RPMI7951 (cell line): Measurements from ENCODE around the gene COX19. TPM values are rescaled to one million over a fixed set of nuclear protein-coding genes. Genes with fewer than 3 reads are reported as not detected.

ENCODE experiments used
- DNase-seq: peaks from one replicate; pipeline ENCODE4 v3.0.0-alpha.2; 2012; ENCODE audit warnings: low read depth
- total RNA-seq: library from RNA; depleted of rRNA; stranded (reverse); fragments of >200 nt; shearing (Covaris generic); gene quantifications from 2 replicates; pipeline ENCODE4 v1.2.3, GENCODE V29; 2014; rRNA removed

COX19 gene, protein sequence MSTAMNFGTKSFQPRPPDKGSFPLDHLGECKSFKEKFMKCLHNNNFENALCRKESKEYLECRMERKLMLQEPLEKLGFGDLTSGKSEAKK
- 6.8 and 7.1 TPM in 2 replicates for total RNA-seq

DNA sequence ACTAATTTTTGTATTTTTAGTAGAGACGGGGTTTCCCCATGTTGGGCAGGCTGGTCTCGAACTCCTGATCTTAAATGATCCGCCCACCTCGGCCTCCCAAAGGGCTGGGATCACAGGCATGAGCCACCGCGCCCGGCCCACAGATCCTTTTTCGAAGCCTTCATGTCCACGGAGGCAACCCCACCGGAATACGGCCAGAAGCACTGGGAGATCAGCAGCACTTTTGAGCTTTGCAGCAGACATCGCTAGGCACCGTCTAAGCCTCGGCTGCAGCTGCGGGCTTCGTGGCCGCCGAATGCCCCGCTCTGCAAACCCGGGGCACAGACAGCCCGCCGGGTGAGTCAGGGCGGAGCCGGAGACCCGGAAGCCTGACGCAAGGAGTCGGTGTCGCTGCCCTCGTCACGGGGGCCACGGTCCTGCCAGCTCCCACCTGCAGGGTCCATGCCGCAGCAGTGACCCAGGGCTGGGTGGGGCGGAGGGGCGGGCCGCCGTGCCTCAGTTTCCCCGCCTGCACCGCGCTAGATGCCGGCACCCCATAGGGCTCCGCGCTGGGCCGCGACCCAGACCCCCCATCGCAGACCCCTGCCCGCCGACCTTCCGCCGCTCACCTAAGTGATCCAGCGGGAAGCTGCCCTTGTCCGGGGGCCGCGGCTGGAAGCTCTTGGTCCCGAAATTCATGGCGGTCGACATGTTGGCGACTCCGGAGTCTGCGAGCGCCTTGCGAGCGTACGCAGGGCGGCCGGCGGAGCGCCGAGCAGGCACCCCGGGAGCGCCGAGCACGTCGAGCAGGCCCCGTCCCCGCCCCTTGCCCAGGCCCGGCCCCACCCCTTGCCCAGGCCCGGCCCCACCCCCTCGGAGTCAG lies at the start of gene COX19:
Gene COX19 (minus strand): TSS at position 730 of the 862 bp plus-strand sequence. CDS start 40 bp downstream, at position 690.
- DNase-seq, result peak; percentile 89

DNA sequence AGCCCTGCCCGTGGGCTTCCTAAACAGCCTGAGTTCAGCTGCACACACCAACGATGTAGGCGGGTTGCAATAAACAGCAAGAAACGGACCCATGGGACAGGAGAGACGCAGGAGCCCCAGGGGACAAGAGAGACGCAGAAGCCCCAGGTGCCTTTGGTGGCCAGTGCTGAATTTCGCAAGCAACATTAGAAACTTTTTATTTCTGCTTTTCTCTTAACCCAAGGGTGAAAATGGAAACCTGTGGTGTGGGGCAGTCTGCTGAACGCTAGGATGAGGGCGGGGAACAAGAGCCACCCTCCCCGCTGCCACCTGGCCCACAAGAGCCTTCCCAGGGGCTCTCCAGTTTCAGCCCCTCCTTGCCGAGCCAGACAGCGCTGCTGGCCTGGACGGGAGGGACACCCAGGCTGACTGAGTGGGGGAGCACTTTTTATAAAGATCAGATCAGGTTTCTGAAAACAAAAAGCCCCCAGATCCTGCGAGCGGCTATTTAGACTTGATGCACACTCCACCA lies 49.0 kb upstream of the COX19 start:
- no peak for DNase-seq

DNA sequence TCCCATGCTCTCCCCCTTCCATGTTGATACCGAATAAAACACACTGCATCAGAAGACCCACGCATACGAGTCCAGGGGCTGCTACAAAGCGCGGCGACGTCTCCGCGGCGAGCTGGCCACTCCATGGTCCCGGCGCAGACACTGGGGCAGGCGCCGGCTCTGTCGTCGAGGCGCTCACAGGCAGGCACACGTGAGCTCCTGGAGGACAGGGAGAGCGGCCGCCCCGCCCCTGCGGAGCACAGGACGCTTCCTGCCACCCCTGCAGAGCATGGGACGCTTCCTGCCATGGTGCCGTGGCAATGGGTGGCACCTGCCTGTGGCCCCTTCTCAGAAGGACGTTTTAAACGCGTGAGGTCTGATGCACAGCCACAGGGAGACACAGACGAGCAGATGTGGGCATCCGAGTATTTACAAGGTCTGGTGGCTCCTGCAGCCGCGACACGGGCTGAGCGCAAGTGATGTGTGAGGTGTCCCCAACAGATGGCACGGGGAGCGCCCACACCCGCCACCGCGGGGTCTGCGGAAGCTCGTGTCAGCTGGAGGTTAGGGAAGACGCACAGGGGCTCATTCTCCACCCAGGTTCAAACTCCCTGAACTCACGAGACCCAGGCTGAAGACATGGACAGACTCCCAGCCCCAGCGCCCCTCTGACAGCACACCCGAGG lies 47.6 kb upstream of the COX19 start:
- DNase-seq, result no peak

DNA sequence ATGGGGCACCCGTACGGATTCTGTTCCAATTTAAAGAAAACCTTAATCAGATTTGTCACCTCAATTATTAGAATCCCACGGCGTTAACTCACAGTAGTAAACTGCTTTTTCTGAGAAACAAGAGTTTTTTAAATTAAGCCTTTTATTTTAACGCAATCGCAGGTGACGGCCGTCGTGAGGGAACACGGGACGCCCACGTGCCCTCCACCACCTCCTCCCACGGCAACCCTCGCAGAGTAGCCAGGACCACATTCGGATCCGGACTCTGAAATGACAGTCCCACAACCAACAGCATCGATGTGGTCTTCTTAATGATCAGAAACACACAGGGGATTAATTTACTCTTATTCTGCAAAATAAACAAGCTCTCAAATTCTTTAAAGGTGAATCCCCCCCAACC lies 47.0 kb upstream of the COX19 start:
- DNase-seq, result no peak

DNA sequence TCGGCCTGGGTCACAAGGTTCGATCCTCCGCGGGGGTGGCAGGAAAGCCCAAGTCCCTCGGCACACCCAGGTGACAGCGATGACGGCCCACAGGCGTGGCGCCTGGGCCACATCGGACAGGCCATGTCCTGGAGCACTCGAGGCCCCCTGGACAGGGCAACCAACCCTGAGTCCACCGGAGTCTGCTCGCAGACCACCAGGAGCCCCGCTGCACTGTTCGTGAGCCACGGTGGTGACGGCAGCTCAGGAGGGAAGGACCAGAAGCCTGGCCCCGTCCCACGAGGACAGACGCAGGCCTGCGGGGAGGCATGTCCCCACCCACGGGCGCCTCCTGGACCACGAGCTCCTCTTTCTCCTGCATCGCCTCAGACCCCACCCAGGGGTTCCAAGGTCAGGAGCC lies 46.6 kb upstream of the COX19 start:
- no peak for DNase-seq

DNA sequence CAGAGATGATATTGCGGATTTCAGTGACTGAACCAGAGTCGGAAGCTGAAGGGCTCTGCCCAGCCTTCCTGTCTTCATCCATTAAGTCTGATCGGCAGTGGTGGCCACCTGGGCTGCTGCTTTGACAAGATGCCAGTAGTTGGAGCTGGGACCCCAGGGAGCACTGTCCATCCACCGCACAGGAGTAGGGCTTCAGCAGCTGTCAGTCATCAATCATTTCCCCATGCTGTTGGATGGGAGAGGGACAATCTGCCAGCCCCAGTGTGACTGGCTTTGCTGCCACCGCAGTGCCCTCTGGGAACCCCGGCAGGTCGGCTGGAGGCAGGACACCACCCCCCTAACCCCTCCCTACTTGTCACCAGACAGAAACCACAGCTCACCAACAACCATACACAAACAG lies 46.0 kb upstream of the COX19 start:
- no peak for DNase-seq

DNA sequence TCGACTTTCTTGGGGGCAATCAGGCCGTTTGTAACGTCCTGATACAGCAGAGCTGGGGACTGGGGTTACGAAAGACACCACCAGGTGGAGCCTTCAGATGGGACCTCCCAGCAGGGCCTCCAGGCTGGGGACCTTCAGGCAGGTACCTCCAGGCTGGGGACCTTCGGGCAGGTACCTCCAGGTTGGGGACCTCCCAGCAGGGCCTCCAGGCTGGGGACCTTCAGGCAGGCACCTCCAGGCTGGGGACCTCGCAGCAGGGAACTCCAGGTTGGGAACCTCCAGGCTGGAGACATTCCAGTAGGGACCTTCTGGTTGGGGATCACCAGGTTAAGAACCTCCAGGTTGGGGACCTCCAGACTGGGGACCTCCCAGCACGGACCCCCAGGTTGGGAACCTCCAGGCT lies 45.5 kb upstream of the COX19 start:
- no peak for DNase-seq

DNA sequence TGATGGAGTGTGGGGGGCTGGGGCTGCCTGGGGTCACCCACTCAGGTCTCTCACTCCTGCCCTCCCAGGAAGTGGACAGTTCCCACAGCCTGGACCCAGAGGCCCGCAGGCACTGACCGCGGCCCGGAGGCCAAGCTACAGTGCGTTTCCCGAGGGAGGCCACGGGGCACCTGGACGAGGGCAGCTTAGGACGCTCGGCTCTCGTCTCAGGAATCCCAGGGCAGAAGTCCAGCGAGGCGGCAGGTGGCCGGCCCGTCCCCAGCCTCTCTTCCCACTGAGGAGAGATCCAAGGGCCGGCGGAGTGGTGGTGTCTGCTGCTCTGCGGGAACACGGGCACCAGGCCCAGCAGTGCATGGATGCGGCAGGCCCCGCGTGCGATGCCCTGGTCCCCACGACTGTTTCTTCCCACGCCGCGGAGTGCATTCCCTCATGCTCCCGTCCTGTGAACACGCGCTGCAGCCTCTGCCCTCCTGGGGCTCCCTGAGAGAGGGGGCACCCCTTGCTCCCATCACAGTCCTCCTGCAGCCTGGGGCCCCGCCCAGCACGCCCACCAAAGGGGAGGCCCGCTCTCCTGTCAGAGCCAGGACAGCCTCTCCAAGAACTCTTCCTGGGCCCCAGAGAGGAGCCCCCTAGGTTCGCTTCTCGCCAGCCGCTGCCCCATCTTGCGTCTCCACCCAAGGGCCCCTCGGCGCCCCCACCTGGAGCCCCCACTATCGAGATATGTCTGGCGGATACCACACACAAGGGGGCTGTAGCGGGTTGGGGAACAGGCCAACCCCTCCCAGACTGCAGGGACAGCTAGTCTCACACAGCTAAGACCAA lies 44.7 kb upstream of the COX19 start:
- DNase-seq, result no peak

DNA sequence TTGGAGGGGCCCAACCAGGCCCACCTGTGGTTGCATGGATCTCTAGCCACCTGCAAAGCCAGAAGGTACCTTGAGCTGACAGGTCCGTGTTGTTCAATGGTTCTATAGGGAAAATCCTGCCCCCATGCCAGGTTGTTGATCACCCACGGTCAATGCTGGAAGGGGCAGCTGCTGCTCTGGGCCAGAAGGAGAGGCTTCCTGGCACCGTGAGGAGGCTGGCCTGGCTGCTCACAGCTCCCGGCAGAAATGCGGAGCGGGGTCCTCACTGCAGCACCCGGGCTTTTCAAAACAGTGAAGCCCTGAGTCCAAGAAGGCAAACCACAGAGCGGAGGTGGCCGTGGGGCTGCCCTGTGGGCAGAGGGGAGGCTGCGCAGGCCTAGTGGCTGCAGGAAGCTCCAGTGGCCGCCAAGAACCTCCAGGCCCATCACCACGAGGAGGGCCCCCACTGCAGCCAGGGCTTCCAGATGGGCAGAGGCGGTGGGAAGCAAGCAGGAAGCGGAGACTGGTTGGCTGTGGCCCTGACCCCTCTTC lies 44.0 kb upstream of the COX19 start:
- no peak for DNase-seq

DNA sequence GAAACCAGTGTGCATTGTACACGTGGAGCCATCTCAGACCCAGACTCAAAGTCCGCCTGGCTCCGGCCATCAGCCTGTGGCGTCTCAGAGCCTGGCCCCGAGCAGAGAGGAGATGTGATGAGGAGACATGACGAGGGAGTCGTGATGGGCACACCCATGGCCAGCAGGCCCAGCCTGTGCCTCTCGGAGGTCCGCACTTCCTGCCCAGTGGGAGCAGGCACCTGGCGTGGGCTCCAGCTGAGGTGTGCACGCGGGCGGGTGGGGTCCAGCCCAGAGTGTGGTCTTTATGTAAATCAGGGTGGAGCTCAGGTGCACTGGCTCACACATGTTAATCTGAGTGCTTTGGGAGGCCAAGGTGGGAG lies 43.0 kb upstream of the COX19 start:
- DNase-seq, result no peak

DNA sequence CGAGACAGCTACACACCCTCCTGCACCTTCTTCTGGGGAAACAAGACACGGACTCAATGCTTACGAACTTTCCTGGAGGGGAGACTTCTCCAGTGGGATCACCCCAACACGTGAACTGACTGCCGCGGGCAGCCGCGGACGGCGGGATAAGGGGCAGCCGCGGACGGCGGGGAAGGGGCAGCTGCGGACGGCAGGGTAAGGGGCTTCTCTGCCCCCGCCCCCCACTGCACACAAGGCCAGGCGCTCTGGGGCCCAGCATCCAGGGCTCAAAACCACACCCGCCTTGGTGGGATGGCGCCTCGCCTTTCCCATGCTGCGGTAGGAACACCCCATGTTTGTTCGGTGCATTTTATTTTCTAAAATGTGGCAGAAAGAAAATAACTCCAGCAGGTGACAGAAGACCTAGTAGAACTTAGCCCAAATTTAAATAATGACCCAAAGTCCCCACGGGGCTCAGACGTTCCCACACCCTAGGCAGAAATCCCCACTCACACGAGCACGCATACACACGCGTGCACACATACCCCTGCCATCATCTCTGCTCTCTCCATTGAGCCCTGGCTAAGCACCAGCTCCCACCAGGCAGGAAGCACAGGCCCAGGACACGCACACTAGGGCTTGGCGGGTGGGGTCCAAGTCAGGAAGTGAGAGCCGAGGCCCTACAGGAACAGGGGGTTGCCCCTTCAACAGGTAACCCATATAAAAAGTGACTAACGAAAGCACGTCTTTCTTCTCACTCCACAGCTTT lies 42.4 kb upstream of the COX19 start:
- DNase-seq, result no peak

DNA sequence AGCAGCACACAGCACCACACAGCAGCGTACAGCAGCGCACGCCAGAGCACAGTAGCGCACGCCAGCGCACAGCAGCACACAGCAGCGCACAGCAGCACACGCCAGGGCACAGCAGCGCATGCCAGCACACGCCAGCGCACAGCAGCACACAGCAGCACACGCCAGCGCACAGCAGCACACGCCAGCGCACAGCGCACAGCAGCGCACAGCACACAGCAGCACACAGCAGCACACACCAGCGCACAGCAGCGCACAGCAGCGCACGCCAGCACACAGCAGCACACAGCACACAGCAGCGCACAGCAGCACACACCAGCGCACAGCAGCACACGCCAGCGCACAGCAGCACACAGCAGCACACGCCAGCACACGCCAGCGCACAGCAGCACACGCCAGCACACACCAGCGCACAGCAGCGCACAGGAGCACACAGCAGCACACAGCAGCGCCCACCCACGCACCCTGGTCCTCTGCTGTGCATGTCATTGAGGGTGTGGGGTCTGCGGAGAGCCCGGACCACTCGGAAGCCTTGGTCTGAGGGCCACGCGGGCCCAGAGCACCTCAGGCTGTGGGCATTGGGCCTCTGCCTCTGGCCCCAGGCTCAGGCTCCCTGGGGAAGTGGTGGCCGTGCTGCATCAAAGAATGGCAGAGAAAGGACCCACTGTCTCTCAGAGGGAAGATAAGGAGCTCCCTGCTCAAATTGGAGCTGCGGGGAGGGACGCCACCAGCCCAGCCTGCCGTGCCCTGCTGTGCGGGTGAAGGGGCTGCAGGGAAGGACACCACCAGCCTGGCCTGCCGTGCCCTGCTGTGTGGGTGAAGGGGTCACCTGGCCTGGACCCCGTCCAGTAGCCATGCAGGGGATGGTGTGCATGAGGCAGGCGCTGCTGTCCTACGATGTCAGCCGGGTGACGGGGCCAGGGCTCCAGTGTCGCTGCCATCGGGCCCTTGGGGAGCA lies 41.5 kb upstream of the COX19 start:
- DNase-seq, result no peak

DNA sequence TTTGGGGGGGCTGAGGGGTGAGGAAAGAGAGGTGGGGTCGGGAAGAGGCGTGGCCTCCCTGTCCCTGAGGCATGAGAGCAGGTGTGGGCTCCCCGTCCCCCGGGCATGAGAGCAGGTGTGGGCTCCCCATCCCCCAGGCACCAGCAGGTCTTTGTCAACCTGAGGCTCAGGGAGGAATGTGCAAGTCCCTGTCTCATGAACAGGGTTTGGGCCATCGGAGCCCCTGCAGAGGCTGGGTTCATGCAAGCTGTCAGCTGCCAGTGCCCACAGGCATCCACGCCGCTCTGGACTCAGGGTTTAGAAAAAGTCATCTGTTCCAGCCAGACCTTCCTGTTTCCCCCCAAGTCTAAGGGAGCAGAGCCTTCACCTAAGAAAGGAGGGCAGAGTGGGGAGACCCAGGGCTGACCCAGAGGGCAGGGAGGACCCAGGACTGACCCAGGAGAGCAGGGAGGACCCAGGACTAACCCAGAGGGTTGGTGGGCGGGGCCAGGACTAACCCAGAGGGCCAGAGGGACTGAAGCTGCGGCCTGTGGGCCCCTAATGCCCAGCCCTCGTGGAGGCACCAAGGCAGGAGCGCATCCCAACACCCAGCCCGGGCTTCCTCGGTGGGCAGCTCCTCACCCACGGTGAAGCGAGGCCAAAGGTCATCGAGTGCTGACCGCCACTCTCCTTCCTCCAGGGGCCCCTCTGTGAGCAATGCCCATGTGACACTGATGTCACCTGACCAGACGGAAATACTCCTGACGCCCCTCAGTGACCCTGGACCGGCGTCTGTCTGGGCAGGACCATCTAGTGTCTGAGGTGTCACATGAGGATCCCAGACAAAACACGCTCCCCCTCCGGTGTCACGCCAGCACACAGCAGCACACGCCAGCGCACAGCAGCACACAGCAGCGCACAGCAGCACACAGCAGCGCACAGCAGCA lies 40.1 kb upstream of the COX19 start:
- DNase-seq, result no peak

DNA sequence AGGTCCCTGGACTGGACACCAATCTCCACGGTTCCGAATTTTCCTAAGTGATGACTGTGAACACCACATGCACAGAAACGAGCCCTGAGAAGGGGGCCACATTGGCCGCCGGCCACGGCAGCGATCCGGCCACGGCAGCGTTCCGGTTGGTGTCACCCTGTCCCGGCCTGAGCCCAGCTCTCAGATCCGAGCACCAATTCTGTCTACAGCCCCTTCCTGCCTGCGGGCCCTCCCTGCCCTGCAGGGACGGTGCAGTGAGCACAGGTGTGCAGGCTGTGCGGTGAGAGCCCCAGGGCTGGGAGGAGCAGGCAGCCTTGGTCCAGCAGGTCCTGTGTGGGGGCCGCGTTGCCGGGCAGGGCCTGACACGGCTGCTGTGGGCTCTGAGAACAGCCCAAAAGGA lies 39.3 kb upstream of the COX19 start:
- DNase-seq, result no peak

DNA sequence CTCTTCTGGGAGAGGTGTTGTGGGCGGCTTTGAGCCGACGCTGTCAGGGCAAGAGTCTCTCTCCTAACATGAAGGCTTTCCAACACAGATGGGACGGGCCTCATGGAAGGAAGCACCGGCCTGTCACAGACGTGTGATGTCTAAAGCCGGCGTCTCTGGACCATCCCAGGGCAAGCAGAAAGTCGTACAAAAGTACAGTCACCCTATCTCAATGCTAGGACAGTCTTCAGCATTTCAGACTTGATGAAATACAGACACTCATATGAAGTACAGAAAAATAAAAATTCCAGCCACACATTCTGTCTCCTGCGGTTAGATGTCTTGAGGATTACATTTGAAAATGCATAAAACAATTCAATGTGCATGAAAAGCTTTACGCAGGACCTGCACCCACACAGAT lies 38.2 kb upstream of the COX19 start:
- DNase-seq, result no peak

DNA sequence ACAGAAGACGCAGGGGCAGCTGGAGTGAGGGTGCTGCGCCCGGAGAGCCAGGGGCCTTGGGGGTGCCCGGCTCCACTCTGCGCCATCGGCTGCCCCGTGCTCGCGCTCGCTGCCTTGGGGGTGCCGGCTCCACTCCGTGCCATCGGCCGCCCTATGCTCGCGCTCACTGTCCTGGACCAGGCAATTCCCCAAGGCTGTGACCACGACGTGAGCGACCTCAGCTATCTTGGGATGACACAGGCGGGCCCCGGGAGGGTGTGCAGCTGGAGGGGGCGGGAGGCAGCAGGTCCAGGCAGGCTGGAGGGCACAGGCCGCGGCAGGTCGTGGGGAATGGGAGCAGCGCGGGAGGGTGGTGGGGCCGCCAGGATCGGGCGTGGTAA lies 37.4 kb upstream of the COX19 start:
- no peak for DNase-seq

DNA sequence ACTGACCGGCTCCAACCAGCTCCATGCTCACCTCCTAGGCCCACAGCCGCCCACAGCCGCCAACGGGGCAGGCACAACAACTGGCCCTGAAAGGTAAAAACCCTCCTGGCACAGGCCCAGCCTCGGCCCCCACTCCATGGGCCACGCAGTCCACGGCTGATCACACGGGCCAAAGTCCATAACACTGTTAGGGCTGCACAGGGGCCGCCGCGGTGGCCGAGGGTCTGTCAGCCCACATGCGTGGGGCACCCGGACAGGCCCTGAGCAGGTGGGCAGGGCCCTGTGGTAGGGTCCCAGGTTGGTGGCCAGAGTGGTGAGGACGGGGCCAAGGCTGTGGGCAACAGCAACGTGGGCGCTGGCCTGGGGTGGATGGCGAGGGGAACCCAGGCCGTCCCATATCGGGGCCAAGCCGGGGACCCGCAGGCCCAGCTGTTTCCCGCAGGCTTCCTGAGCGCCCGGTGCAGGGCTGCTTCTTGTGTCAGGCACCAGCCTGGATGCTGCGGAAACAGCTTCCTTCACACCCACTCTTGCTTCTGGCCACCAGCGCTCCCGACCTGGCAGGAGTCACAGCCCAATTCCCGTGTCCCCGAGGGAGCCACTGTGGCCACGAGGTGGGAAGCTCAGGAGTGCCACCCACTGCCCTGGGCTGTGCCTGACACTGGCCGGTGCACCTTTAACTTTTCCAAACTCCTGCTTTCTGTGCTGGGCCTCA lies 36.8 kb upstream of the COX19 start:
- DNase-seq, result no peak
